Ectodermal cell (in vitro differentiated cells): Measurements from ENCODE around the gene SPATA16.
"Not testable (repeated sequence)": the region's sequence is repeated elsewhere in the genome, so short reads cannot be mapped to it uniquely, and the experiment has no call there.

ENCODE experiments used
- H3K27ac ChIP-seq: 2 replicates; pipeline ENCODE4 v1.7.0; 2013; ENCODE audit warnings: mild to moderate bottlenecking, low read depth, low read length; ENCODE audit not compliant: insufficient read depth, poor library complexity, severe bottlenecking
- H3K27me3 ChIP-seq: 2 replicates; pipeline ENCODE4 v1.7.0; 2013; ENCODE audit warnings: mild to moderate bottlenecking, low read length; ENCODE audit not compliant: insufficient read depth, control insufficient read depth, poor library complexity, severe bottlenecking
- H3K36me3 ChIP-seq: one replicate; pipeline ENCODE4 v1.7.0; 2013; ENCODE audit warnings: low read length; ENCODE audit not compliant: control insufficient read depth, insufficient read depth
- H3K4me1 ChIP-seq: one replicate; pipeline ENCODE4 v1.7.0; 2013; ENCODE audit warnings: low read length; ENCODE audit not compliant: control insufficient read depth, insufficient read depth
- H3K4me3 ChIP-seq: 2 replicates; pipeline ENCODE4 v1.7.0; 2013; ENCODE audit warnings: low read depth, low read length, control low read depth; ENCODE audit not compliant: insufficient read depth
- H3K9me3 ChIP-seq: 2 replicates; pipeline ENCODE4 v1.7.0; 2013; ENCODE audit warnings: mild to moderate bottlenecking, low read length, moderate library complexity; ENCODE audit not compliant: control insufficient read depth
- WGBS, 2 experiments: methylation state at CpG; one replicate each; pipeline ENCODE4 v1.1.7; 2013; ENCODE audit warnings: missing lambda C conversion rate in 2 of 2; 5-methylcytosine and 5-hydroxymethylcytosine counted together

SPATA16 gene

GRCh38 chr3:173037840-173038483 lies 103.1 kb downstream of the SPATA16 start:
- H3K36me3 ChIP-seq: no peaks in the 10 kb centered on the region
- no peaks in the 10 kb centered on the region for H3K4me1 ChIP-seq
- no peaks in the 10 kb centered on the region for H3K27me3 ChIP-seq
- no peak overlapping the region for H3K27ac ChIP-seq
- H3K9me3 ChIP-seq: no peaks in the 10 kb centered on the region
- no peak overlapping the region for H3K4me3 ChIP-seq
- WGBS, 2 experiments: 93 to 98% methylated on average over 2 of the region's 2 CpGs

GRCh38 chr3:173030273-173030672 lies 110.8 kb downstream of the SPATA16 start:
- H3K9me3 ChIP-seq: no peaks in the 10 kb centered on the region
- H3K27me3 ChIP-seq: no peaks in the 10 kb centered on the region
- no peak overlapping the region for H3K4me3 ChIP-seq
- no peak overlapping the region for H3K27ac ChIP-seq
- no peaks in the 10 kb centered on the region for H3K4me1 ChIP-seq
- no peaks in the 10 kb centered on the region for H3K36me3 ChIP-seq

GRCh38 chr3:173028351-173028750 lies 112.7 kb downstream of the SPATA16 start:
- Histone ChIP-seq H3K27ac (no peak overlapping the region), H3K27me3 (no peaks in the 10 kb centered on the region), H3K4me3 (no peak overlapping the region), H3K9me3 (no peaks in the 10 kb centered on the region), H3K36me3 (no peaks in the 10 kb centered on the region), H3K4me1 (no peaks in the 10 kb centered on the region)
- 100% methylated on average over 1 of the region's 3 CpGs for WGBS, 2 experiments

GRCh38 chr3:173027429-173027828 lies 113.6 kb downstream of the SPATA16 start:
- Histone ChIP-seq H3K27me3 (no peaks in the 10 kb centered on the region), H3K27ac (no peak overlapping the region), H3K4me1 (no peaks in the 10 kb centered on the region), H3K36me3 (no peaks in the 10 kb centered on the region), H3K9me3 (no peaks in the 10 kb centered on the region), H3K4me3 (no peak overlapping the region)
- WGBS, 2 experiments: 85 to 100% methylated on average over 1 of the region's 1 CpG

- no peaks in the 10 kb centered on the region for H3K4me1 ChIP-seq
- no peaks in the 10 kb centered on the region for H3K36me3 ChIP-seq
- H3K27ac ChIP-seq: no peak overlapping the region
- H3K27me3 ChIP-seq: no peaks in the 10 kb centered on the region
- WGBS, 2 experiments: 77 to 84% methylated on average over 5 of the region's 5 CpGs
- no peaks in the 10 kb centered on the region for H3K9me3 ChIP-seq
- H3K4me3 ChIP-seq: no peak overlapping the region
Observed at GRCh38 chr3:173025941-173026340, 115.1 kb downstream of the SPATA16 start.

- H3K27me3 ChIP-seq: no peaks in the 10 kb centered on the region
- WGBS, 2 experiments: 89 to 91% methylated on average over 2 of the region's 2 CpGs
Observed at GRCh38 chr3:173021547-173022185, 119.4 kb downstream of the SPATA16 start.

GRCh38 chr3:173020128-173020527 lies 120.9 kb downstream of the SPATA16 start:
- H3K27me3 ChIP-seq, H3K4me1 ChIP-seq, H3K27ac ChIP-seq, H3K36me3 ChIP-seq, H3K9me3 ChIP-seq, H3K4me3 ChIP-seq: not testable (repeated sequence)
- WGBS, 2 experiments: 90 to 91% methylated on average over 7 of the region's 7 CpGs

More at GRCh38 chr3:173021547-173022185, 119.4 kb downstream of the SPATA16 start:
- H3K27ac ChIP-seq: no peak overlapping the region
- no peaks in the 10 kb centered on the region for H3K4me1 ChIP-seq
- H3K4me3 ChIP-seq: no peak overlapping the region
- no peaks in the 10 kb centered on the region for H3K9me3 ChIP-seq
- no peaks in the 10 kb centered on the region for H3K36me3 ChIP-seq

- H3K27me3 ChIP-seq: no peaks in the 10 kb centered on the region
- H3K4me3 ChIP-seq: no peak overlapping the region
- H3K9me3 ChIP-seq: no peaks in the 10 kb centered on the region
- H3K36me3 ChIP-seq: no peaks in the 10 kb centered on the region
- H3K4me1 ChIP-seq: no peaks in the 10 kb centered on the region
- no peak overlapping the region for H3K27ac ChIP-seq
- WGBS, 2 experiments: 84 to 92% methylated on average over 2 to 3 of the region's 5 CpGs
Observed at GRCh38 chr3:173019378-173019777, 121.7 kb downstream of the SPATA16 start.

GRCh38 chr3:173018758-173019157 lies 122.3 kb downstream of the SPATA16 start:
- no peaks in the 10 kb centered on the region for H3K27me3 ChIP-seq
- H3K4me1 ChIP-seq: no peaks in the 10 kb centered on the region
- H3K4me3 ChIP-seq: no peak overlapping the region
- H3K27ac ChIP-seq: no peak overlapping the region
- no peaks in the 10 kb centered on the region for H3K36me3 ChIP-seq
- 86 to 95% methylated on average over 2 of the region's 2 CpGs for WGBS, 2 experiments
- H3K9me3 ChIP-seq: no peaks in the 10 kb centered on the region

GRCh38 chr3:173013219-173013832 lies 127.7 kb downstream of the SPATA16 start:
- no peak overlapping the region for H3K27ac ChIP-seq
- H3K4me3 ChIP-seq: no peak overlapping the region
- H3K4me1 ChIP-seq: no peaks in the 10 kb centered on the region
- H3K27me3 ChIP-seq: no peaks in the 10 kb centered on the region
- H3K9me3 ChIP-seq: no peaks in the 10 kb centered on the region
- H3K36me3 ChIP-seq: no peaks in the 10 kb centered on the region
- 86 to 99% methylated on average over 3 of the region's 3 CpGs for WGBS, 2 experiments
